HG03457 (cell line): ENCODE data around the gene DCUN1D2.
"Not testable (repeated sequence)": the region's sequence is repeated elsewhere in the genome, so short reads cannot be mapped to it uniquely, and the experiment has no call there.

ENCODE experiments used
- ATAC-seq: cut with Tn5 transposase; IDR thresholded peaks from one replicate; pipeline ENCODE4 v1.9.1; 2021; ENCODE audit warnings: moderate number of reproducible peaks; ENCODE audit not compliant: unreplicated experiment

DCUN1D2 gene

DNA sequence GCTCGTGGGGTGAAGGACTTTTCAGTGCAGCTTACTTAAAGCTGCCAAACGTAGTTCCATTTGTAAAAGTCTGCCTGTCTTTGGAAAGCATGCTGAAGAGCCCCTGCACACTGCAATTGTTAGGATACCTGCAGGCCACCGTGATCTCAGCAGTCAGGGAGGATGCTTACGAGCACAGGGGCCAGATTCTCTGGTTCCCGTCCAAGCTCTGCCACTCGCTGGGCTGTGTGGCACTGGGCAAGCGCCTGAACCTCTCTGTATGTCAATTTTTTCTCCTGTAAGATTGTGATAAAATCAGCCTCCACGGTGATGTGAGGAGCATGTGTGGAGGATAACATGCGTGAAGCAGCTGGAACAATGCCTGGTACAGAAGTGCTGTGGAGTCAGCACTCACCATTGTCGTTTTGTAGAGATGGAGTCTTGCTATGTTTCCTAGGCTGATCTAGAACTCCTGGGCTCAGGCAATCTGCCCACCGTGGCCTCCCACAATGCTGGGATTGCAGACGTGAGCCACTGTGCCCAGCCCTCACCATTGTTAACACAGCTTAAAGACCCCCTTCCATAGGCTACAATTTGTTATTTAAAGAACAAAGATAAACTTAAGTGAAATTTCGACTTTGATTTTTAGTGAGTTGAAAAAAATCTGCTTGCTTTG lies 40.7 kb downstream of the DCUN1D2 start:
- ATAC-seq: no peak

DNA sequence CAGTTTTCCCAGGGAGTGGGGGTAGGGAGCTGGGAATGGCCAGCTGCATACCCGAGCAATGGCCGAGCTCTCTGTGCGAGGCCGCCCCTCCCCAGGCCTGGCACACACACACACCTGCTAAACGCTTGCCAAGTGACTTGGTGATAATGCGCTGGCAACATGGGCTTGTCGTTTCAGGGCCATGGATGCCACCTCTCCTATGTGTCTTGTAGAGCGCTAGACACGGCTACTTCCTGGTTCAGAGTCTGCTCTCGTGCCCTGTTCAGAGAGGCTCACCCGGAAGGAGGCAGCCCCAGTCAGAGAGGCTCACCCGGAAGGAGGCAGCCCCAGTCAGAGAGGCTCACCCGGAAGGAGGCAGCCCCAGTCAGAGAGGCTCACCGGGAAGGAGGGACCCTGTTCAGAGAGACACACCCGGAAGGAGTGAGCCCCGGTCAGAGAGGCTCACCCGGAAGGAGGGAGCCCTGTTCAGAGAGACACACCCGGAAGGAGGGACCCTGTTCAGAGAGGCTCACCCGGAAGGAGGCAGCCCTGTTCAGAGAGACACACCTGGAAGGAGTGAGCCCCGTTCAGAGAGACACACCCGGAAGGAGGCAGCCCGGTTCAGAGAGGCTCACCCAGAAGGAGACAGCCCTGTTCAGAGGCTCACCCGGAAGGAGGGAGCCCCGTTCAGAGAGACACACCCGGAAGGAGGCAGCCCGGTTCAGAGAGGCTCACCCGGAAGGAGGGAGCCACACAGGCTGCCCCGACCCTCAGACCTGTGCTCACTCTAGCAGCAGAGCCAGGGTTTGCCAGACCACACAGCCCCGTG lies 41.4 kb downstream of the DCUN1D2 start:
- no peak for ATAC-seq

DNA sequence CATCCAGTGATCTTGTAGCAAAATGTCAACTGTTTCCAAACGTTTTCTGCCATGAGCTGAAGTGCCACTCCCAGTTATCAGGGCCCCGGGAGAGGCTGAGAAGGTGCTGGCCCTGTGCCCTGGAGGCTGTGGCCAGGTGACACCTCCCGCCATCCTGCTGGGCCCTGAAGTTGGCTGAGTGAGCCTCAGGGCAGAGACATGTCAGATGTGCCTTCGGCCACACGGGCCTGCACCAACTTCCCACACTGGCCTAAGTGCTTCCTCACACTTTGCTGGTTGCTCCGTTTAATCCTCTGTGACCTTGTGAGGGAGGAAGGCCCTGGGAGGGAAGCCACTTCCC lies 42.0 kb downstream of the DCUN1D2 start:
- ATAC-seq: no peak

DNA sequence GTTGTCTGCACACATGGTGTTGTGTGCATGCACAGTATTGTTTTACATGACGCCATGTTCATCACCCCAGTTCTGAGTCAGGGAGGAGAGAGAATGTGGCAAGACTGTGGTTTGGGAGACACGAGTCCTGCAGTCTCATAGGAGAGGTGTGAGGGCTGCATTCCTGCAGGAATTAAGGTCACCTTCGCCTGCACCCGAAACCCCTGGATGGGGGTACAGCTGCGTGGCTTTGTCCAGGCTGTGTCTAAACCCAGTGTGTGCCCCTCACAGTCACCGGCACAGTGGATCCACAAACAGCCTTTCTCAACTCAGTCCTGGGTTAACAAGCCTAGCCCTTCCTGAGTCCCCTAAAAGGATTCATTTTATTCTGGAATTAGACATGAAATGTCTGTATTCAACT lies 42.9 kb downstream of the DCUN1D2 start:
- no peak for ATAC-seq

DNA sequence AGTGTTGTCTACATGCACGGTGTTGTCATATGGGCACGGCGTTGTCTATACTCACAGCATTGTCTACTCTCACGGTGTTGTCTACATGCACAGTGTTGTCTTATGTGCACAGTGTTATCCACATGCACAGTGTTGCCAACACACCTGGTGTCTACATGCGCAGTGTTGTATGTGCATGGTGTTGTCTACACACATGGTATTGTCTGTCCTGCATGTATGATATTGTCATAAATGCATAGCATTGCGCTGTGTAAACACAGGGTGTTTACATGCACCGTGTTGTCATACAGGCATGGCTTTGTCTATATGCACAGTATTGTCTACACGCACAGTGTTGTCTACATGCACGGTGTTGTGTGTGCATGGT lies 44.0 kb downstream of the DCUN1D2 start:
- ATAC-seq: no peak

DNA sequence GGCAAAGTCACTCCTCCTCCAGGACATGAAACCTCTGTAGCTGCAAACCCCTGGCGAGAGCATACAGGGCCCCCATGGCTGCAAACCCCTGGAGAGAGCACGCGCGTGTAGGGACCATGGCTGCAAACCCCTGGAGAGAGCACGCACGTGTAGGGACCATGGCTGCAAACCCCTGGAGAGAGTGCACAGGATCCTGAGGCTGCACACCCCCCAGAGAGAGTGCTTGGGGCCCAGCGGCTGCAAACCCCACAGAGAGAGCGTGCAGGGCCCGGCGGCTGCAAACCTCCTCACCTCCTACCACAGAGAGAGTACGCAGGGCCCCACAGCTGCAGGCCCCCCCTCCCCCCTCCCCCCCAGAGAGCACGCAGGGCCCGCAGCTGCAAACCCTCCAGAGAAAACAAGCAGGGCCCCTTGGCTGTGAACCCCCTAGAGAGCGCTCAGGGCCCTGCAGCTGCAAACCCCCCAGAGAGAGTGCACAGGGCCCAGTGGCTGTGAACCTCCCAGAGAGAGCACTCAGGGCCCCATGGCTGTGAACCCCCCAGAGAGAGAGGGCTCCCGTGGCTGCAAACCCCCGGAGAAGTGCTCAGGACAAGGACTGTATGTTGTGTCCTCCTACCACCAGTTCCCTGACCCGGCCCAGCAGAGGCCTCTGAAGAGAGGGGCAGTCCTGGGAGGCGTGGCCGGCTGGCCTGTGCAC lies 44.6 kb downstream of the DCUN1D2 start:
- no peak for ATAC-seq

DNA sequence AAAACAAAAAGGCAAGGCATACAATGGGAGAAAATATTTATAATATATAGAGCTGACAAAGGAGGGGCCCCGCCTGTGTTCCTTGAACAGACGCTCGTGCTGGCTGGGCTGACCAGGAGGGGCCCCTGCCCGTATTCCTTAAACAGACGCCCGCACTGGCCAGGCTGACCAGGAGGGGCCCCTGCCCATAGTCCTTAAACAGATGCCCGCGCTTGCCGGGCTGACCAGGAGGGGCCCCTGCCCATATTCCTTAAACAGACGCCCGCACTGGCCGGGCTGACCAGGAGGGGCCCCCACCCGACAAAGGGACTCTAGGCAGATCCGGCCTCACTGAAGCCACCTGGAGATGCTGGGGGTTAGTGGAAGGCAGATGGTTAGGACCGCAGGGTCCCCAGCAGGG lies 46.5 kb downstream of the DCUN1D2 start:
- no peak for ATAC-seq

DNA sequence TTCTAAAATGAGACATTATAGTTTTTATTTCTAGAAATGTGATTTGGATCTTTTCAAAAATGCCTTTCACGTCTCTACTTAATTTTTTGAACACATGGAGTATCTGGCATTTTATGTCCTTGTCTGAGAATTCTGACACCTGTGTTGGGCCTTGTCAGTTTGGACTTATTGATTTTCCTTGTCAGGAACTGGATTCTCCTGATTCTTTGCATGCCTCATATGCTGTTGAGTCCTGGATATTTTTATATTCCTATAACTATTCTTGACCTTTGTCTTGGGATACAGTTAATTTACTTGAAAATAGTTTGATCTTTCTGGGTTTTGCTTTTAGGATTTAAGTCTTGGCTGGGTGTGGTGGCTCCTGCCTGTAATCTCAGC lies 47.5 kb downstream of the DCUN1D2 start:
- no peak for ATAC-seq

DNA sequence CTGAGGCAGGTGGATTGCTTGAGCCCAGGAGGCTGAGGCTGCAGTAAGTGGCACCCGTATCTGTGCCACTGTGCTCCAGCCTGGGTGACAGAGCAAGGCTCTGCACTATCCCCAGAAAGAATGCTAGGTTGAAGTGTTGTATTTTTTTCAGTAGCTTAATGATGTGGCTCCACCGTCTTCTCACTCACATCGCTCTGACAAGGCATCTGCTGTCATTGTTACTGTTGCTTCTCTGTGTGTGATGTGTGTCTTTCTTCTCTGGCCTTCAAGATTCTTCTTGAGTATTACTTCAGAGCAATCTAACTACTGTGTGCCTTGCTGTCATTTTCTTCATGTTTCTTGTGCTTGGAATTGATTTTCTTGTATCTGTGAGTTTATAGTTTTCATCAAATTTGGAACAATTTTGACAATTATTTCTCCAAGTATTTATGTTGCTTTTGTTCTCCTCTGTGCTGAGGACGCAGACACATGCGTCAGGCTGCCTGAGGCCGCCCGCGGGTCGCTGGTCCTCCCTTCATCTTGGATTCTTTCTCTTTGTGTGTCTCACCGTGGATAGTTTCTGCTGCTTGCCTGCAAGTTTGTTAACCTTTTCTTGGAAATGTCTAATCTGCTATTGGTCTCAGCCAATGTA lies 48.0 kb downstream of the DCUN1D2 start:
- no peak for ATAC-seq

DNA sequence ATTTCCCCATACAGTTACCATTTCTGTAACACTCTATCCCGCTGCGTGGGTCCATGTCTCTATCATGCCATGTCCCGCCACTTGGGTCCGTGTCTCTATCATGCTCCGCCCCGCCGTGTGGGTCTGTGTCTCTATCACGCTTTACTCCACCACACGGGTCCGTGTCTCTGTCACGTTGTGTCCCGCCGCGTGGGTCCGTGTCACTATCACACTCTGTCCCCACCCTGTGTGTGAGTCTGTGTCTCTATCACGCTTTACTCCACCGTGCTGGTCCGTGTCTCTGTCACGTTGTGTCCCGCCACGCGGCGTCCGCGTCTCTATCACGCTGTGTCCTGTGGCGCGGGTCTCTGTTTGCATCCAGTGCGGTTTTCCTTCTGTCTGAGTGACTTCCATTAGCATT lies 48.9 kb downstream of the DCUN1D2 start:
- no peak for ATAC-seq

DNA sequence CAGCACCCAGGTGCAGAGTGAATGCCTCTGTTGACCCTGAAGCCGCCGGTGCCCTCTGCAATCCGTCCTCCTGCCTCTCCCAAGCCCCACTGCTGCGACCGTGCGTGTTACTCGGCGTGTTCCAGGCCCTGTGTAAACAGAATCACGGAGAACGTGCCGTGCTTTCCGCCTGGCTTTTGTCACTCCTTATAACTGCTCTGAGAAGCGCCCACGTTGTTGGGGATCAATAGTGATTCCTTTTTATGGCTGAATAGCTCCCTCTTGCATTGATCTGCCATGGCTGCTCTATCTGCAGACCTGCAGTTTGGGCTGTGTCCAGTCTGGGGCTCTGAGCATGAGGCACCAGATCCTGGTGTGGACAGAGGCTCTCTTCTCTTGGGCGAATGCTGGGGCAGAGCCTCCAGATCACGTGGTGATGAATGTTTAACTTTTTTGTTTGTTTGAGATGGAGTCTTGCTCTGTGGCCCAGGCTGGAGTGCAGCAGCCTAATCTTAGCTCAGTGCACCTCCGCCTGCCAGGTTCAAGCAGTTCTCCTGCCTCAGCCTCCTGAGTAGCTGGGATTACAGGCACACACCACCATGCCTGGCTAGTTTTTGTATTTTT lies 53.0 kb downstream of the DCUN1D2 start:
- ATAC-seq: no peak

DNA sequence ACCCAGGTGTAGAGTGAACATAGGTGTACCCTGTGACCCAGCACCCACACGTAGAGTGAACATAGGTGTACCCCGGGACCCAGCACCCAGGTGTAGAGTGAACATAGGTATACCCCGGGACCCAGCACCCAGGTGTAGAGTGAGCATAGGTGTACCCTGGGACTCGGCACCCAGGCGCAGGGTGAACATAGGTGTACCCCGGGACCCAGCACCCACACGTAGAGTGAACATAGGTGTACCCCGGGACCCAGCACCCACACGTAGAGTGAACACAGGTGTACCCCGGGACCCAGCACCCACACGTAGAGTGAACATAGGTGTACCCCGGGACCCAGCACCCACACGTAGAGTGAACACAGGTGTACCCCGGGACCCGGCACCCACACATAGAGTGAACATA lies 53.6 kb downstream of the DCUN1D2 start:
- ATAC-seq: not testable (repeated sequence)

DNA sequence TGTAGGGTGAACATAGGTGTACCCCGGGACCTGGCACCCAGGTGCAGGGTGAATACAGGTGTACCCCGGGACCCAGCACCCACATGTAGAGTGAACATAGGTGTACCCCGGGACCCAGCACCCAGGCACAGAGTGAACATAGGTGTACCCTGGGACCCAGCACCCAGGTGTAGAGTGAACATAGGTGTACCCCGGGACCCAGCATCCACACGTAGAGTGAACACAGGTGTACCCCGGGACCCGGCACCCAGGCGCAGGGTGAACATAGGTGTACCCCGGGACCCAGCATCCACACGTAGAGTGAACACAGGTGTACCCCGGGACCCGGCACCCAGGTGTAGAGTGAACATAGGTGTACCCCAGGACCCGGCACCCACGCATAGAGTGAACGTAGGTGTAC lies 54.6 kb downstream of the DCUN1D2 start:
- ATAC-seq: not testable (repeated sequence)

DNA sequence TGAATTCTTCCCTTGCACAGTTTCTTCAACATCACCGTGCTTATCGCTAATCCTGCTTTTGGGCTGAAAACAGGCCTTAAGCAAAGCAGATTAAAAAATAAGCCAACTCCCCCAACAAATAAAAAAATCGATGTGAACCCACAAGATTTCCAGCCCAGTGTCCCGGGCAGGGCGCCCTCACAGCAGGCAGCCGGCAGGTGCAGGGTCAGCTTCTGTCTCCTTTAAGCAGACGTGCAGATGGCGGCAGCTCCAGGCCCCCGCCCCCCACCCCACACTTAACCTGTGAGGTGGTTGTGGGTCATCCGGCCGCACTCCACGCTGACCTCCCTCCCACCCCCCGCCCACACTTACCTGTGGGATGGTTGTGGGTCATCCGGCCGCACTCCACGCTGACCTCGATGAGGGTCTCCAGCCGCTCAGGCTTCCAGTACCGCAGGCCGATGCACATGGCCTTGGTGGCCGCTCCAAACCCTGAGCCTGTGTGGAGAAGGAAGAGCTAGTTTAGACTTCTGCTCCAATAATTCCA lies 57.1 kb downstream of the DCUN1D2 start:
- ATAC-seq: no peak

DNA sequence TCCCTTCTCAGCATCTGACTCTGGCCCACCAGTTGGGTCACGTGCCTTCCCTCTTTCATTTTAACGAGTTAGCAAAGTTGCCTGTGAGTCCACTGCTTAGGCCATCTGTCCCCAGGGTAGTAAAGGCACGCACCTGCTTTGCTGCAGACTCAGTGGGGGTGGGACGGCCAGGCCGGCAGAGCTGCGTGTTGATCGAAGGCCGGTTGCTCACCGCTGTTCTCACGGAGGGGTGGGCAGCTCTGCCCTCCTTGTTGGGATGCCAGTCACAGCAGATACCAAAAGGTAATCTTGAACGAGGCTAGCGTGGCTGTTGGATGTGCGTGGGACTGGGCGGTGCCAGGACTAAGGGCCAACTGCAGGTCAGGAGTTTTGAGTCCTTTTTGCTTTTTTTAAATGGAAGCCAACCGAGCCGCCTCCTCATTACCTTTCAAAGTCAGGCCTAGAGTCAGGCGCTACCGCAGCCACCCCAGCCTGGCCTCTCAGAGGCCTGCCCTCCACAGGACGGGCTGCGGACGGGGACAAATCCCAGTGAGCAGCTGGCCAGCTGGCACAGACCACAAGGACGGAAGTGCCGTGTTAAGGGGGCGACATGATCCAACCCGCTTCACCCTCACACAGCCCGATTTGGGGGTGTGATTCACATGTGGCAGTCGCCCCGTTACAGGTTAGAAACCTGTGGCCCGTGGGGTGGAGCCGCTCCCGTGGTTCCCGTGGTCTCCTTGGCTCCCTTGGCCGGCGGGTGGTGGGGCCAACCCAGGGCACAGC lies 57.8 kb downstream of the DCUN1D2 start:
- no peak for ATAC-seq

DNA sequence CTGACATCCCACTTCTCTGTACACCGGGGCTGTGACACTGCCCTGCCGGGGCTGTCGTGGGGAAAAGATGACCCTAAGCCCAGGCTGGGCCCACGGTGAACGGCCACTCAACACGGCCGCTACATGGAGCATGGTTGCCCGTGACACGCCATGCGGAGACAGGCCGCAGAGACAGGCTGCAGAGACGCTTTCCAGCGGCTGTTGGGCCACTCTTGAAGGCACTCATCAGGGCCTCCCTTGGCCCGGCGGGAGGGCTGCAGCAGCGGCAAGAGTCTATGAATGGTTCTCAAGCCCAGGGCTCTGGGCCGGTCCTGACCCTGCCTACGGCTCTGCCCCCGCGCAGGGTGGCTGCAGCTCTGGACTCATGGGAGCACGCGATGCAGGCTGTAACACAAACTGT lies 59.3 kb downstream of the DCUN1D2 start:
- no peak for ATAC-seq

DNA sequence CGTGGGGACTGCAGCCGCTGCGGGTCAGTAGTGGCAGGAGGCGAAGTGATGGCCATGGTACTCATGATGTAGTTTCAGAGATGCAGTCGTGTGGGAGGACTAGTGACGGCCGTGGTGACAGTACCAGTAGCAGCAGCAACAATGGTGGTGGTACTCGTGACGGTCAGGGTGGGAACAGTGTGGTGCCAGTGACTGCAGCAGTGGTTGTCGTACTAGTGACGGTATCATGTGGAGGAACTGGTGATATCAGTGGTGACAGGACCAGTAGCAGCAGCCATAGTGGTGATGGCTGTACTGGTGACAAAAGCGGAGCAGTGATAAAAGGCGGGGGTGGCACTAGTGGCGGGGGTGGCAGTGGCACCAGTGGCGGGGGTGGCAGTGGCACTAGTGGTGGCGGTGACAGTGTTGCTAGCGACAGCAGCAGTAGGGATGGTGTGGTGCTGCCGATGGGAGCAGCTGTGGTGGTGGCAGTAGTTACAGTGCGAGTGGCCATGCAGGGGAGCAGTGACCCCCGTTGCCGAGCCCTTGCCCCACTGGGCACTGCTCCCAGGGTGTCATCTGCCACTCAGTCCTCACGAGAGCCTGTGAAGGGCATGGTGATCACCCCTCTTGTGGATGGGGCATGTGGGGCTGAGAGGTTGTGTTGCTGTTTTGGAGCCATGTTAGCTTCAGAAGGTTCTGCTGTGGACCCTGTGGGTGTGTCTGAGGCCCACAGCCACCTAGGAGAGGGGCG lies 60.0 kb downstream of the DCUN1D2 start:
- no peak for ATAC-seq

DNA sequence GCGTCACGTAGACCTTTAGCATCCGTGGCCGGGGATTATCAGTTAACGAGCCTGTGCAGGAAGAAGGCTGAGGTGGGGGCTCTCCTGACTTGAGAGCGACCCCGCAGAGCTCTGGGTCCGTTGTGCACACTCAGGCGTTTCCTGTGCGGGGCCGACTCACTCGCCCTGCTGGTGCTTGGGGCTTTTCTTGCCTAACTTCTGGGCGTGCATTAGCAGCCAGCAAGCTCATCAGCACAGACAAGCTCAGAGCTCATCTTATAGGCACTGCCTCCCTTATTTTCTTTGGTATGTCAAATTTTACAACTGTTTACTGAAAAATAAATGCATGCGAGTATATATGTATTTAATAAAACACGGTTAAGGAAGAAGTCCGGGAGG lies 60.9 kb downstream of the DCUN1D2 start:
- no peak for ATAC-seq

DNA sequence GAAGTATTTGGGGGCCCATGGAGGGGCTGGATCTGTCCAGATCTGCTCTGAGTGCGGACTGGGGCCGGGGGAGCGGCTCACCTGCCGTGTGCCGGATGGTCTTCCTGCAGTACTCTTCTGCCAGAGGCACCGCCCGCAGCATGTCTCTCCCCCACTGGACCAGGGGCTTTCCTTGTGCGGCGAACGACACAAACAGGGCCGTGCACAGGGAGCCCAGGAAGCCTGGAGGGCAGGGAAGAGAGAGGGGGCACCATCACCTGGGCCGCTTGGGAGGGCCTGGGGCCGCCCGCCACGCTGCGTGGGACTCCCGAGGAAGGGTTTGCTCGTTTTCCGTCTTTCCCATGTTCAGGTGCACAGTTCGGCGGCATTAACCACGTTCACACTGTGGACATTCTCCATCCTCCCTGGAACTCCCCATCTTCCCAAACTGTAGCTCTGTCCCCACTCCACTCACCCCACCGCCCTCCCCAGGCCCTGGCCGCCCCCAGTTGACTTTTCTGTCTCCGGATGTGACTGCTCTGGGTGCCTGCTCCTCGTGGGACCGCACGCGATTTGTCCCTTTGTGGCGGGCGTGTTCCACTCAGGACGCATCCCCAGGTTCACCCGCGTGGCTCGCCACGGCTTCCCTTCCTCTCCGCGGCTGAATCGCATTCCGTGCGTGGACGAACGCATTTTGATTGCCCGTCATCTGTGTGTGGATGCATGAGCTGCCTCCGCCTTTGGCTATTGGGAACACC lies 61.5 kb downstream of the DCUN1D2 start:
- no peak for ATAC-seq
